ENCODE data around the gene ADAMTS17.

The ADAMTS17 gene

GRCh38 chr15:100275641-100276040 is 66.1 kb downstream of the ADAMTS17 start:
- no peak for DNase-seq

DNA sequence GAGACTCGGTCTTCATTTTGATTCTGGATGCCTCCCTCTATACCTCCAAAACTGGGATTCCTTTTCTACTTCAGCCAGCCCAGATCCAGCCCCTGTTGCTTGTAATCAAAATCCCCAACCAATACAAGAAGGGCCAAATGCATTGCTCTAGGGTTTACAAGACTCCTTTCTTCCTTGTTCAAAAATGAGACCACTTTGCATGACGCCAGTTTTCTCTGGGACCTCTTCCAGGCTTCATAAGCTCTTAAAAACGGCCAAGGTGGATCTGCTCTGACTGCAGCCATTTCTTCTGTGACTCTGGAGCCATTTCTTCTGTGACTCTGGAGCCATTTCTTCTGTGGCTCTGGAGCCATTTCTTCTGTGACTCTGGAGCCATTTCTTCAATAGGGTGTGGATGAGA is 71.9 kb downstream of the ADAMTS17 start:
- DNase-seq, result no peak

- no peak for DNase-seq
These were observed 75.6 kb downstream of the ADAMTS17 start for GRCh38 chr15:100266166-100266565.

GRCh38 chr15:100265641-100266035 is 76.1 kb downstream of the ADAMTS17 start:
- DNase-seq, result no peak

DNA sequence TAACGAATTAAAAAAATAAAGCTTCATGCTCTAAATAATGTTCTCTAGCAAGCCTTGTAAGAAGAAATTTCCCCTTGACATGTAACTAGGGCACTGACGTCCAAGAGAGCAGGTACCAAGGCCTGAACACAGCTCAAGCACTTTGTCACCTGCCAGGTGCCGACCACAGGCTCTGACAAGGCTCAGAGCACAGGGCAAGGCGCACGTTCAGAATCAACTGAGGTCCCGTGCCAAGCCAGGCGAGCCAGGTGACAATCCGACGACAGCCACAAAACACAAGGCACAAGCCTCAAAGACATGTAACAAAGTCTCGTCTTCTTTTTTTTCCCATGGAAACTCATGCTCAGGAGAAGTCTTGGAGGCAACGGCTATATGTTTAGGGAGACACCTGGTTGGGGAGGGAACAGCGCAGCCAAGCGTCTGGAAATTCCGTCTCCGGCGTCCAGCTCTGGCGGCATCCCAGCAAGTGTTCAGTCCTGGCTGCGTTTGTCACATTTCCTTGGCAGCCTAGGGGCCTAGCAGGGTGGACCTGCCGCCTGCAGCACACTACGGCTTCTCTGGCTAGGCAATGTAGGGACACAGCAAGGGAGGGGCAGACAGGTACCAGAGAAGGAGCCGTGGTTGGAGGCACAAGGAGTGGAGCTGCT is 76.7 kb downstream of the ADAMTS17 start:
- no peak for DNase-seq

GRCh38 chr15:100263721-100264455 is 77.9 kb downstream of the ADAMTS17 start:
- no peak for DNase-seq

- DNase-seq, result no peak
These were observed 78.7 kb downstream of the ADAMTS17 start for GRCh38 chr15:100263031-100263430.

DNA sequence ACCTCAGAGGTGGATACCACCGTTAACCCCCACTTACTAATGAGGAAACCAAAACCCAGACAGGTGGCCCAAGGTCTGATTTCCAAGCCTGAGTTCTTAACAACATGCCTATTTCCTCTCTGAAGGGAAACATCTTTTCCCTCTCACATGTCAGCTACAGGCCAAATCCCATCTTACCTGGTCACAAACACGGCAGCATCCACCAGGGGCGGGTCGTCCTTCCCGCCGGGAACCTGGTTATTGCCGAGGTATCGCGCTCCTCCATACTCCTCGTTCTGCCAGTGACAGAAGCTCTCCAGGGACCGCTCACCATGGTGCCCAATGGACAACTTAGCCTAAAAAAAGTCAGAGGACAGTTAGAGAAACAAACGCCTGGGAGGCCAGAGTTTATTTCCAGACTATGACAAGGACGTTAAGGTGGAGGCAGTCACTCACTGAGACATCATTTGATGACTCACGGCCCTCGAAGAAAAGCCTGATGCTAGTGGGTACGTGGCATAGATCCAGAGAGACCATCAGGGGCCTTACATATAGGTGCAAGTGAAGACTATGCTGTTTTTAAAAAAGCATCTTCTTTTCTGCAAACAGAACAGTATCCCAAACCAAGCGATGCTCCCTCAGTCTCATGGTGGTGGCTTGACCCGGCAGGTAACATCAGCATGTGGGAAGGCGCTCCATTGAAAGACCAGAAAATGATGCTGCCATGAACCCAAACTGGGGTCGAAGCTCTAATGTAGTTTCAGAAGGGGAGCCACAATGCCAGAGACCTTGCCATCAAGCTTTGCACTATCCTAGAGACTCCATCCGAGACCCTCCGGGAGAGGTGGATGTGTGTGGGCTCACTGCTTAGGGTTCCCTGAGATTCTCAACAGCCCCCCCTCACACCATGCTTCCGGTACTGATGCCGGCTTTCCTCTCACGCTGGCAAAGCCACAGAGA is 80.2 kb downstream of the ADAMTS17 start:
- DNase-seq, result no peak

DNA sequence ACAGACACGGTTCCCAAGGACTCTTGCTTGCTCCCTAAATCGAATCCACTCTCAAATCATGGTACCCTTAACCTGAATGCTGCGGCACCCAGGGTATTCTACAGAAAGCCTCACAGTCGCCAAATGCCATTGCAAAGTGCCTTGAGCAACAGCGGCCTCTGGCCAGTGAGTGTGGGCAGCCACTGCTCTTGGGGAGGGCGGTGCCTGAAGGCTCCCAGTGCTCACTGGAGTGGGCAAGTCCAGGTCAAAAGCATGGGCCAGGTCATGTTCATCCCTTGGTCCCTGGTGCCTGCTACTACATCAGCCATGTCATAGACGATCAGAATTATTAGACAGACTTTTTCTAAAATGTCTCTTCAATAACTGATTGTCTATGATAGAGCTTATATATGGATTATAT is 82.5 kb downstream of the ADAMTS17 start:
- DNase-seq, result no peak

GRCh38 chr15:100256970-100257650 is 84.7 kb downstream of the ADAMTS17 start:
- DNase-seq, result no peak

- no peak for DNase-seq
These were observed 85.4 kb downstream of the ADAMTS17 start for GRCh38 chr15:100256101-100256969.

DNA sequence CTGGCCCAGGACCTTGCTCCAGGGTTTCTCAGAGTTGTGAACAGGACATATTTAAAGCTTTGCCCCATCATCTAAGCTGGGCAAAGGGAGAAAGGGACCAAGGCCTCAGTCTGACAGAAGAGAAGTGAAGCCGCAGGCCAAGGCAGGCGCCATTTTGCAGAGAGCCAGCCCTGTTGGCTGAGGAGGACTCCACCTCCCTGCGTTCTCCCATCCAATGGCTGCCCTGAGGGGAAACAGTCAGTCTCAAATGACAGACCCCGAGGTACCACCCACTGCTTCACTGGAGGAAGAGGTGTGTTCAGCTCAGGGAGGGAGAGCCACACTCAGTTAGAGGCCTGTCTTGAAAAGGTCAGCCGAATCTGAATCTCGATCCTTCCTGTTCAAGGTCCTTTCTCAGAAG is 86.1 kb downstream of the ADAMTS17 start:
- no peak for DNase-seq

DNA sequence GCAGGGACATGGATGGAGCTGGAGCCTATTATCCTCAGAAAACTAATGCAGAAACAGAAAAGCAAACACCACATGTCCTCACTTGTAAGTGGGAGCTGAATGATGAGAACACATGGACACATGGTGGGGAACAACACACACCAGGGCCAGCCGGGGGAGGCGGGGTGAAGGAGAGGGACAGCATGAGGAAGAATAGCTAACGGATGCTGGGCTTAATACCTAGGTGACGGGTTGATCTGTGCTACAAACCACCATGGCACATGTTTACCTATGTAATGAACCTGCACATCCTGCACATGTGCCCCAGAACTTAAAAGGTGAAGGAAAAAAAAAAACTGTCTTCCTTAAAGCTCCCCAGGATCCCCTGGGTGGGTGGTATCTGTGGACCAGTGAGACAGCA is 87.1 kb downstream of the ADAMTS17 start:
- DNase-seq, result no peak

GRCh38 chr15:100254285-100254684 is 87.5 kb downstream of the ADAMTS17 start:
- no peak for DNase-seq

- DNase-seq, result no peak
These were observed 88.1 kb downstream of the ADAMTS17 start for GRCh38 chr15:100253640-100254039.

GRCh38 chr15:100252779-100253417 is 88.9 kb downstream of the ADAMTS17 start:
- DNase-seq, result no peak

GRCh38 chr15:100252359-100252758 is 89.4 kb downstream of the ADAMTS17 start:
- no peak for DNase-seq

DNA sequence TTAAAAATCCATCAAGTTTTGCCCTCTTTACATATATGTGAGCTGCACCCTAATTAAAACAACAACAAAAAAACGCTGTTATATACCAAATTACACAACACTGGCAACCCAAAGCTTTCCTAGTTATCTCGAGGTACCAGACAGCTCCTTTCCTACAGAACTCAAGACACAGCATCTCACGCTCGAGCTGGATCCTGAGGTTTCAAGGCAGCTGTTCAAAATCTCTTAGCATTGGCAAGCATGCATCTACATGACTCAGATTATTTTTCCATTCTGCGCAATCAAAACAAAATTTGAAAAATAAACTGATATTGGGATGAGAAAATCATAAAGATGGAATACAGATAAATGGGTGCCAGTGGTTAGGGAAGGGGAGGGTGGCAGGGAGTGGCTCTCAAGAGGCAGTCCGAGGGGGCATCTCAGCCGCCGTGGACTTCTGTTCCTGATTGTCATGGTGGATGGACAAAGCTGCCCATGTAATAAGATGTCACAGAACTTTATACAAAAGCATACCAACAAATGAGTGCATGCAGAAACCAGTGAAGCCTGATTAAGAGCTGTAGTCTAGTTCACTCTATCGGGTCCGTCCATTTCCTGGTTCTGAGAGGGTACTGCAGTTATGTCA is 91.5 kb downstream of the ADAMTS17 start:
- DNase-seq, result no peak

DNA sequence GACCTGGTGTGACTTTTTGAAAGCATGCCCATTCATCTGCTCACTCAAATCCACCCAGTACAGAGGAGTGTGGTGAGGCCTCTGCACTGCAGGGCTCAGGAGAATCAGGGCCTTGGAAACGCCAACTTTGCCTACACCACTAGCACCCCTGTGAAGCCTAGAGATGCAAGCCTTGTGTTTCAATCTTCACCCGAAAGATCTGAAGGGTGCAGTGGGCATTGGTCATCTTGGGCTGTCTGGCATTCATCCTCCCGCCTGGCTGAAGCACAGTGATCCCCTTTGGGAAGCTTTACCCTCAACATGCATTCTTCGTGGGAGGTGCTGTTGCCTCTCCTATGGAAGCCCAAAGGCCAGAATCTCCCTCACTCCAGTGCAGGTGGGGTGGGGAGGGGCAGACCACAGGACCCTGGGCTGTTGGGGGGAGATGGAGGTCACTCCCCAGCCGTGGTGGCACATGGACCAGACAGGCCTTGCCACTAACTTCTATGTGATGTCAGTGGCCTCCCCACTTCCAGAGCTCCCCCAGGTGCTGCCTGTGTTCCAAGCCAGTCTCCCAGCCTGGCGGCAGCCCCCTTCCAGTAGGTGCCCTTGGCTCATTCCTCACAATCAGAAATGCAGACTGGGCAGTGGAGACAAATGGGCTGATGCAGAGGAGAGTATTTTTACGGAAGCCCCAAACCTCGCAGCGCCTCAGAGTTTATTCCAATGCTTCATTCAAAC is 92.5 kb downstream of the ADAMTS17 start:
- DNase-seq, result no peak

- no peak for DNase-seq
These were observed 93.5 kb downstream of the ADAMTS17 start for GRCh38 chr15:100248236-100248635.

Data from activated gamma-delta T cell (primary cell).